ENCODE measurements around the gene CCDC106.
A peak's percentile ranks its signal among the peaks of the same experiment; 100 is the strongest.

Gene CCDC106

GRCh38 chr19:55670280-55671053 lies 22.5 kb downstream of the CCDC106 start:
- DNase-seq, result peak in 1 of 2 experiments; percentile 18

GRCh38 chr19:55671054-55671378 lies 23.0 kb downstream of the CCDC106 start:
- DNase-seq, result no peak

- no peak for DNase-seq
These were observed 24.4 kb downstream of the CCDC106 start for GRCh38 chr19:55672418-55672817.

GRCh38 chr19:55673465-55673864 lies 25.5 kb downstream of the CCDC106 start:
- no peak for DNase-seq

DNA sequence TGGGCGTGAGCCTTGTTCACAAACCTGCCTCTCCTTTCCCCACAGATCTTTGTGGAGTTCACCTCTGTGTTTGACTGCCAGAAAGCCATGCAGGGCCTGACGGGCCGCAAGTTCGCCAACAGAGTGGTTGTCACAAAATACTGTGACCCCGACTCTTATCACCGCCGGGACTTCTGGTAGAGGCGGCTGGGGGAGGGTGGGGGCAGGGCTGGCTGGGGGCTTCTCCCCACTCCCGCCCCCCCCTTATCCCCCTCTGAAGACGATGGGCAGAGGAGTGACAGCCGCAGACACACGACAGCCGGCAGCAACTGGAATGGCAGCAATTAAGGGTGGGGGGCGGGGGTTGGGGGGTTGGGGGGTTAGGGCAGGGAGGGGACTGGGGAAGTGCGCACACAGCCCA lies 25.9 kb downstream of the CCDC106 start:
- DNase-seq, result no peak

DNA sequence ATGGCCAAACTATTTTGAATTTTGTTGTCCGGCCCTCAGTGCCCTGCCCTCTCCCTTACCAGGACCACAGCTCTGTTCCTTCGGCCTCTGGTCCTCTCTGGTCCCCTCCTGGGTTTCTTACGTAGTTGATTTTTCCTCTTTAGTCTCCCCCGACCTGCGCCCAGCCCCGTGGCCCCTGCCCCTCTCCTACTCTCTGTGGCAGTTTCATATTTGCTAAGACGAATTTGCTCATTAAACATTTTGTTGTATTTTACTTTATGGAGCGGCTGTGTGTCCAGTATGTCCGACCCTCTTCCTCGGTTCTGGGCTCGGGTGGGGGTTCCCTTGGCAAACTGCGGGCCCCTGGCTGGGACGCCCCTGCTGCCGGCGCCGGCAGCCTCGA lies 26.4 kb downstream of the CCDC106 start:
- DNase-seq, result no peak

- peak; percentile 97 to 98 for DNase-seq
These were observed 27.0 kb downstream of the CCDC106 start, which contains the start of gene EPN1 for GRCh38 chr19:55674841-55675660. Gene EPN1 (plus strand): TSS chr19:55675226. CDS start chr19:55678628, 3,402 bp downstream.

DNA sequence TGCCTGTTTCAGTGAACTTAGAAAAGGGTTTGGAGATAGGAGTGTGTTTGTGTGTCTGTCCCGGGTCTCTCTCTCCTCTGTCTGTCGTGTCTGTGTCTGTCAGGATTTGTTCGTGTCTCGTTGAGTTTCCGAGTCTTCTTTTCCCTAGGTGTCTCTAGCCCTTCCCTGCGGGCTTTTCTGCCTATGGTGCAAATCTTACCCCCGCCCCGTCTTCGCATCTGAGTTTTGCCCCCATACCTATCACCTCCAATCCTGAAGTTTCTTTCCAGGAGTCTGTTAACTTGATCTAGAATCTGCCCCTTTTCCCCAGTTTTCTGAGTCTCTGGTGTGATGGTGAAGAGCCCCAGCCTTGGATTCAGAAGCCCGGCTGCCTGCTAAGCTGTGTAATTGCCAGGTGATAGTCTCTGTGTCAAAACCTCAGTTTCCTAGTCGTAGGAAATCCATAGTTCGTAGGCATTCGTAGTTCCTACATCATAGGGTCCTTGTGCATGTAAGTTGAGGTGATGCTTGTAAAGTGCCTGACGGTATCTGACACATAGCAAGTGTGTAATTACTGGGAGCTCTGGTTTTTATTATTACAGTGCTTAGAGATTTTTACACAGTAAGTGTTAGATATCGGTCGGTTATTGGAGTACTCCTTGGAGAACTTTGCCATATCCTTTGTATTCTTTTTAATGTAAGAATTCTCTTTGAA lies 27.8 kb downstream of the CCDC106 start:
- no peak for DNase-seq

DNA sequence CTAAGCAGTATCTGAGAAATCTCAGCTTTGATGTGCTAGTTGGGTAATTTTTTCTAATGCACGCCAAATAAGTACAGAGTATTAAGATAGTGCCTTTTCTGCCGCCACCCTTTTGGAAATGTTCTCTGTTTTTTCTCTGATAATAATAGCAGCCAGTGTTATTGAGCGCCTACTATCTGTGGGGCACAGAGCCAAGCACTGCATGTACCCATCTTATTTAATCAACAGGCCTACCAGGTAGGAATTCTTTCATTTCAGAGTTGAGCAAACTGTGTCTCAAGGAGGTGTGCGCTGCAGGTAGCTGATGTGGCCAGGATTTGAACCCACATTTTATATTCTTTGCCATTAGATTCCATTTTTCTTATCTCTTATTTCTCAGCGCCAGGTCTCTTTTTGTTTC lies 28.4 kb downstream of the CCDC106 start:
- DNase-seq, result no peak

- no peak for DNase-seq
These were observed 29.0 kb downstream of the CCDC106 start for GRCh38 chr19:55676889-55677505.

DNA sequence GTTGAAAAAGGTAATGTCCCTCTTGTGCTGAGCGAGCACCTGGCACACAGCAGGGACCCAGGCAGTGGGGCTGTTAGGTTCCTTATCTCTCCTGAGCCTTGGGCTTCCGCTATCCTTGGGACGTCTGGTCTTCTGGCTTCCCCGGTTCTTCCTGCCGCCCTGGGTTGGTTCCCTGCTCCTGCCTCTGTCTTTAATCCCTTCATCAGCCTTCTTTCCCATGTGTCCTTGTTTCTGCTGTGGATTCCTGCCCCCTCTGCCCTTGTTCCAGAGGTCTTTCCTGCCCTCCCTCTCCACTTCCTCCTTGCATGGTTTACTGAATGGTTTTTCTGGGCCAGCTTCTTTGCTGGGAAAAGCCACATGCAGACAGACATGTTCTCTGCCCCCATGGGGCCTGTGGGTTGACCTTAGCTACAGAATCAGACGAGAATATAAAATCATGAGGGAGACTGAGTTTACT lies 29.6 kb downstream of the CCDC106 start:
- no peak for DNase-seq

- DNase-seq, result no peak
These were observed 30.2 kb downstream of the CCDC106 start for GRCh38 chr19:55678121-55678671.

DNA sequence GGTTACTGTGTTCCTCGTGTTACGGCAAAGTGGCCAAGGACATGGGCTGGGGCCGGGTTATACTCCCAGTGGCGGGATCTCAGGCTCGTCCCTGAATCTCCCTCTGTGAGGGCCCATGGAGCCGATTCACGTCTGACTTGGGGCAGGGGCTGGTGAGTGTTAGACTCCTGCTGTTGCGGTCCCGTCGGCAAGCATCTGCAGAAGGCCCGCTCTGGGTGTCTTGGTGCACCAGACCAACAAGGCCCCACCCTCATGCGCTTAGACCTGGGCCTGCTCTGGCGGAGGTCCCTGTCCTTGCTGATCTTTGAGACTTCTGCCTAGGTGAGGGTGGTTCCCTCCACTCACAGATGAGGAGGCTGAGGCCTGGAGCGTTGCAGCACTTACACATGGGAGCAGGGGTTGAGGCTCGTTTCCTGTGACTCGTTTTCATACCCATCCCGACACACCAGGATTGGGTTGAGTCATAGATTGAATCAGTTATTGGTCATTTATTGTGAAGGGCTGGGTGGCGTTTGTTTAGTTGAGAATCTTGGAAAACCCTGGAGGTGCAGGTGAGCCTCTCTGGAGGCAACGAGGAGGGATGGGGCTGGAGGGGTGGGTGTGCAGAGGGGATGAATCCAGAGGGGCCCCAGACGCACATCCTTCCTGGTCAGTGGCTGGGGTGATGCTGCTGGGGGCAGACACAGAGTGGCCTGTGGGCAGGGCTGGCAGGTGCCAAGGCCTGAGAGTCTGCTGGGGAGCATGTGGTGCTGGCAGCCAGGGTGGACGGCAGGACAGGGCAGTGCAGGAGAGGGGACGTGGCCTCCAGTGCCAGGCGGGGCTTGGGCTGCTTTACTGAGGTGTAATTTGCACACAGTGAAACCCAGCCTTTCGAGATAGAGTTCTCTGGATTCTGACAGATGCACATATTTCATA lies 31.6 kb downstream of the CCDC106 start:
- peak in 1 of 2 experiments; percentile 35 for DNase-seq

DNA sequence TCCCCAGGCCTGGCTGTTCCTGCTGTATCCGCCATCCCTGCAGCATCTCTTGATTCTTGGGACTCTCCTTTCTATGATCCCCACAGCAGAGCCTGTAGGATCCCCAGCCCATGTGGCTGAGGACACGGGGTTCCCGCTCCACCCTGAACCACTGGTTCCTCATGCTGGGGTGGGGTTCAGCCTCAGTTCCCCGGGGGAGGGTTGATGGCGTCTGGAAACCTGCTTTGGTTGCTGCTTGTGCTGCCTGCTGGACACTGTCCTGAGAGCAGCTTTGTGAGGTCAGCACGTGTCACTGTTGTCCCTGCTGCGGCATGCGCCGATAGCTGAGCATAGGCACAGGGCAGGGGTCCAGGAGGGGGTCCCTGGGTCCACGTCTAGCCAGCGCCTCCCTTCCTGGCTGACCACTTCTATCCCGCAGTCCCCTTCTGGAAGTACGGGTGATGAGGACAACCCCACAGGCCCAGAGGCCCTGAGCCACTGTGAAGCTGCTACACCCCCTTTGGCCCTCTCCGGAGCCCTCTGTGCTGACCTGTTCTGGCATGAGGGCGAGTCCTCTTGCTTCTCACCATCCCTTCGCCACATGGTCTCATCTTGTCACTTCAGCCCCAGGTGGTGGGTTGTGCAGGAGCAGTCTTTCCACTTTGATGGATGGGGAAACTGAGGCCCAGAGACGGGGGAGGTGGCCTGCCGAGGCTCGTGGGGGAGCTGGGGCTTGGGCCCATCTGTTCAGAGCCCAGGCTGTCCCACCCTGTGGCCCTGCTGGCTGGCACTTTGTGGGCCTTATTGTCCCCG lies 32.5 kb downstream of the CCDC106 start:
- DNase-seq, result no peak

DNA sequence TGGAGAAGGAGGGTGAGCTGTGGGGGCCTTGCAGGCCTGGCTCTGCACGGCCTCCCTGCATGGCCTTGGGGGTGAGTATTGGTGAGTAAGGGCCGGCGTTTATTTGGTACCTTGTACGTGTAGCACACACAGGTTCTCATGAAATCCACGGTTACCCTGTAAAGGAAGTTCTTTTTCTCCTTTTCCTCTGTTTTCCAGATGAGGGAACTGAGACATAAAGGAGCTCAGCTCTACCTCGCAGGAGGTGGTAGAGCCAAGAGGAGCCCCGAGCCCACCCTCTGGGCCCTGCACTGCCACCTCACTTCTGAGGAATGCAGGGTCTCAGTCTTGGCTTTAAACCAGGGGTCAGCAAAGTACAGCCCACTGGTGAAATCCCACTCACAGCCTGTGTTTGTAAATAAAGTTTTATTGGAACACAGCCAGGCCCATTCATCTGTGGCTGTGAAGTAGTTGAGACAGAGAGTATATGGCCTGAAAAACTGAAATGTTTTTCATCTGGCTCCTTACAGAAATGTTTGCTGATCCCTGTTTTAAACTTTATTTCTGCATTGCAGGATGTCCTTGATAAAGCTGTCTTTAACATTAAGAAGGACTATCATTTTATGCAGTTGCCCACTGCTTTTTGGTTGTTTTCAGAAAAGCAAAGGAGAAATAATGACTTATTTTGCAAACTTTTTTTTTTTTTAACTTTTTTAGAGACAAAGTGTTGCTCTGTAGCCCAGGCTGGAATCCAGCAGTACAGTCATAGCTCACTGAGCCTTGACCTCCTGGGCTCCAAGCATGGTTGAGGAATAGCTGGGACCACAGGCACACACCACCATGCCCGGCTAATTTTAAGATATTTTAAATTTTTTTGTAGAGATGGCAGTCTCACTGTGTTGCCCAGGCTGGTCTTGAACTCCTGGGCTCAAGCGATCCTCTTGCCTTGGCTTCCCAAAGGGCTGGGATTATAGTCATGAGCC lies 33.4 kb downstream of the CCDC106 start:
- no peak for DNase-seq

DNA sequence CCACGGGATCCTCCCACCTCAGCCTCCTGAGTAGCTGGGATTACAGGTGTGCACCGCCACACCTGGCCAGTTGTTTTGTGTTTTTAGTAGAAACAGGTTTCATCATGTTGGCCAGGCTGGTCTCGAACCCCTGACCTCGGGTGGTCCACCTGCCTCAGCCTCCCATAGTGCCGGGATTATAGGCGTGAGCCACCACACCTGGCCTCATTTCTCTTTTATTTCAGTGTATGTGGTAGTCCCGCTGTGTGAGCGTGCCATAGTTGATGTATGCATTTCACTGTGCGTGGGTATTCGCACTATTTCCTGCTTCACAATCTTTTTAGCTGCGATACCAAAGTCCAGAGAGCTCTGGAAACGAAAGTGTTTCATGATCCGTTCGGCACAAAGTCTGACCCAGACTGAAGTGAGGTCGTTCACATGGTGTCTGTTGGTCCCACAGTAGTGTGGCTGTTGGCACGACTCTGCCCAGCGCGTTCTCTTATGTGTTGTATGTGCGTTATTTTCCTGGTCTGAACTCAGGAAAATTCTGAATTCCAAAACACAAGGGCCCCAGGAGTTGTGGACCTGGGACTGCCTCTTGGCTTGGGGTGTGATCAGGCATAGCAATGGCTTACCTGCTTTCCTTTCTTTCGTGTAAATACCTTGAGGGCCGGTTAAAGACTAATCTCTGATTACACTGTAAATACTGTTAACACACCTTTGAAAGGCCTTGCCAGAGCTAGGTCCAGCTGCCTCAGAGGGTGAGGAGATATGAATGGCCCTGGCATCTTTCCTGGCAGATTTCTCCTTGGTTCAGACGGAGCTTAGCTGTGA lies 35.6 kb downstream of the CCDC106 start:
- DNase-seq, result no peak

DNA sequence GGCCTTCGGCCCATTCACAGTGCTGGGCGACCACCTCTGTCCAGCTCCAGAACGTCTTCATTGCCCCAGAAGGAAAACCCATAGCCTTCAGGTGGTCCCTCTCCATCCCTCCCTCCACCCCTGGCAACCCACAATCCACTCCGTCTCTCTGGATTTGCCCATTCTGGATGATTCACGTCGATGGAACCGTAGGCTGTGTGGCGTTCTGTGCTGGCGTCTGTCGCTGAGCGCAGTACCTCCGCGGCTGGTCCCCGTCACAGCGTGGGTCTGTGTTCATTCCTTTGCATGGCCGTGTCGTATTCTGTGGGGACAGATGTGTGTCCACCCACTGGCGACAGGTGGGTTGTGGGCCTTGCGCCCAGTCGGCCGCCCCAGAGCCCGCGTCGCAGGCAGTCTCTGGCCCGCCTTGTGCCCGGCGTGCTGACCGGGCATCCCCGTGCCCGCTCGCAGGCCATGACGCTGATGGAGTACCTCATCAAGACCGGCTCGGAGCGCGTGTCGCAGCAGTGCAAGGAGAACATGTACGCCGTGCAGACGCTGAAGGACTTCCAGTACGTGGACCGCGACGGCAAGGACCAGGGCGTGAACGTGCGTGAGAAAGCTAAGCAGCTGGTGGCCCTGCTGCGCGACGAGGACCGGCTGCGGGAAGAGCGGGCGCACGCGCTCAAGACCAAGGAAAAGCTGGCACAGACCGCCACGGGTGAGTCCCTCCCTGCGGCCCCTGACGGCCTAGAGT lies 37.1 kb downstream of the CCDC106 start:
- no peak for DNase-seq

DNA sequence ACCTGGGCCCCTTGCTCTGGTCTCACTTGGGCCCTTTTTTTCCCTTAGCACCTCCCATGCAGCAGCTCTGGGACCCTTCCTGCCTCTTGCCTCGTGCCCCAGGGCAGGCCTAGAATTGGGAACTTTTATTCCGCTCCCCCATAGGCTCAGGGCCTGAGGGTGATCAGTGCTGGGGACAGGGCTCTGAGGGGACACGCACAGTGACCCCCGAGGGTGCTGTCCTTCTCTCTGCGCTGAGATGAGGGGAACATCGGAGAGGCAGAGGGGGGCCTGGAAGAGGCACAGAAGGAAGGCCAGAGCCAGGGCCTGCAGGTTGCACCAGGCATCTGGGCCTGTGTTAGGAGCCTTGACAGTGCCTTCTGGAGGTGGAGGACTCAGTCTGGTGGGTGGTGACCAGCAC lies 37.8 kb downstream of the CCDC106 start:
- DNase-seq, result no peak

Data from activated T-cell treated with anti-CD3 and anti-CD28 coated beads, Interleukin-2, amount 50 U/mL, for 48 hours (primary cell).